ENCODE results near the gene SLC8A2. TPM values are rescaled to one million over a fixed set of nuclear protein-coding genes. Genes with fewer than 3 reads are reported as not detected.

SLC8A2 gene
- total RNA-seq, 4 donors from 2014 or later, result 6.2 to 18.7 (median 10.4) TPM

DNA sequence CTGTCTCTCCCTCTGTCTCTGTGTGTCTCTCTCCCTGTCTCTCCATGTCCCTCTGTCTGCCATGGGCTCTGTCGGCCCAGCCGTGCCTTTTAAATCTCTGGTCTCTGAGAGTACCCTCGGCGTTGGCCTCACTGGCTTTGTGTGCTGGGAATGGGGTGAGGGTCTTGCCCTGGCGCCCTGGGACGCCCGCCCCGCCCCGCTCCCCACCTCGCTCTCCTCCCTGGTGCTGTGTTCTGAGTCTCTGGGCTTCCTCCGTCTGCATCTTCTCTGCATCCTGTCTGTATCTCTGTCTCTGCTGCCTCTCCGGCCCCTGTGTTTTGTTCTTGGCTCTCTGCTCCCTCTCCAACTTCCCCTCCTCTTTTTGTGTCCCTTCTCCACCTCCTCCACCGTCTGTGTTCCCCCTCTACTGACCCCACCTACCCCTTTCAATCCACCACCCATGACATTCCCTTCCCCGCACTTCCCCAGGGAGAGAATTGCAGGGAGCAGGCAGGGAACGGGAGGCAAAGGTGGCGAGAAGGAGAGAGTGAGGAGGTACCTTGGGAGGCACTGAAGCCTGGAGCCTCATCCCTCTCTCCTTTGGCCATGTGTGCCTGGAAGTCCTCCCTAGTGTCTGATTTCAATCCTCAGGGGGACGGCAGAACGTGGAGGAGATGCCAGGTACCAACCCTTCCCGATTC is 48.4 kb downstream of the SLC8A2 start:
- 30% methylated on average over 19 of the region's 19 CpGs for WGBS
- Histone ChIP-seq H3K27ac (replicated peaks in 1 of 4) (no peak overlapping the region), H3K4me1 (peaks cover 9 to 51% (median 28%) of the 10 kb centered on the region in 4 donors), H3K9me3 (no peaks in the 10 kb centered on the region), H3K27me3 (peaks cover 0 to 77% (median 34%) of the 10 kb centered on the region in 4 donors), H3K4me3 (no peak overlapping the region), H3K36me3 (no peaks in the 10 kb centered on the region)
- intact Hi-C loops (cut with DNase I), result no loop called here
- no peak for DNase-seq (ENCODE audit: extremely low spot score)
- TF ChIP-seq POLR2A (IDR thresholded peaks at IDR 0.05; ENCODE audit: low read depth), result no peak
- no peak for TF ChIP-seq POLR2AphosphoS5 (IDR thresholded peaks at IDR 0.05)

DNA sequence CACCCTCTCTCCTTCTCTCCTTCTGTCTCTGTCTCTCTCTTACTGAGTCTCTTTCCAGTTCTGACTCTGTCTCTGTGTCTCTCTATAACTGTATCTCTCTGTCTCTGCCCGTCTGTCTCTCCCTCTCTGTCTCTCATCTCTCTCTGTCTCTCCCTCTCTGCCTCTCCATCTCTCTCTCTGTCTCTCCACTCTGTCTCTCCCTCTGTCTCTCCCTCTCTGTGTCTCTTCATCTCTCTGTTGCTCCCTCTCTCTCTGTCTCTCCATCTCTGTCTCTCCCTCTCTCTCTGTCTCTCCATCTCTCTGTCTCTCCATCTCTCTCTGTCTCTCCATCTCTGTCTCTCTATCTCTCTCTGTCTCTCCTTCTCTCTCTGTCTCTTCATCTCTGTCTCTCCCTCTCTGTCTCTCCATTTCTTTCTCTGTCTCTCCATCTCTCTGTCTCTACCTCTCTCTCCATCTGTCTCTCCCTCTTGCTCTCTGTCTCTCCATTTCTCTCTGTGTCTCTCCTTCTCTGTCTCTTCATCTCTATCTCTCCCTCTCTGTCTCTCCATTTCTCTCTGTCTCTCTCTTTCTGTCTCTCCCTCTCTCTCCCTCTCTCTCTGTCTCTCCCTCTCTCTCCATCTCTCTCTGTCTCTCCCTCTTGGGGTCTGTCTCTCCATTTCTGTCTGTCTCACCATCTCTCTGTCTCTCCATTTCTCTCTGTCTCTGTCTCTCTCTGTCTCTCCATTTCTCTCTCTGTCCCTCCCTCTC is 49.1 kb downstream of the SLC8A2 start:
- peaks cover 0 to 84% (median 34%) of the 10 kb centered on the region in 4 donors for H3K27me3 ChIP-seq
- no peaks in the 10 kb centered on the region for H3K9me3 ChIP-seq
- no peak for DNase-seq (ENCODE audit: extremely low spot score)
- H3K4me3 ChIP-seq, result no peak overlapping the region
- 14% methylated on average over 1 of the region's 1 CpG for WGBS
- H3K36me3 ChIP-seq, result no peaks in the 10 kb centered on the region
- H3K4me1 ChIP-seq, result peaks cover 1 to 51% (median 28%) of the 10 kb centered on the region in 4 donors
- intact Hi-C loops (cut with DNase I), result no loop called here
- TF ChIP-seq POLR2AphosphoS5 (IDR thresholded peaks at IDR 0.05) (no peak), CTCF (IDR thresholded peaks at IDR 0.05) (no peak), EP300 (IDR thresholded peaks at IDR 0.05) (no peak), POLR2A (IDR thresholded peaks at IDR 0.05; ENCODE audit: low read depth) (no peak)
- H3K27ac ChIP-seq (replicated peaks in 1 of 4), result no peak overlapping the region

DNA sequence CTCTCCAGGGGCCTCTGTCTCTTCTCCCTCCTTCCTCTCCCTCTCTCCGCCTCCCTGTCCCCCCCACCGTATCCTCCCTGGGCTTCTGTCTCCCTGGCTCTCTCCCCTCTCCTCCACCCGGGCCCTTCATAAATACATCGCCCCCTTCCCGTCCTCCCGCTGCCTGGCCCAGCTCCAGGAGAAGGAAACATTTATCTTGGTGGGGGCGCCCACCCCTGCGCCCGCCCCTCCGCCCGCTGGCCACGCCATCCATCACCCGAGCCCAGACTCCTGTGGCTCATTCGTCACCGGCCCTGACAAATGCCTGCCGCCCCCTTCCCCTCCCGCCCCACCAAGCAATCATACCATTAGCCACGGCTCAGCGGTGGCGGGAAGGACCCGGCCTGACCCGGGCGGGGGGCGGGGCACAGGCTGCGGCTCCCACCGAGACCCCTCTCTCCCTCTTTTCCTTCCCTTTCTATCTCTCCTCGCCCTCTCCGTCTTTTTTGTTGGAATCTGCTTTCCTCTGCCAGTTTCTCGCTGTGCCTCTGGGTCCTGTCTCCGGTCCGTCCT is 49.8 kb downstream of the SLC8A2 start:
- peaks cover 0 to 91% (median 34%) of the 10 kb centered on the region in 4 donors for H3K27me3 ChIP-seq
- 5% methylated on average over 28 of the region's 31 CpGs for WGBS
- no peak overlapping the region for H3K4me3 ChIP-seq
- H3K4me1 ChIP-seq, result peaks cover 0 to 51% (median 29%) of the 10 kb centered on the region in 4 donors
- no peaks in the 10 kb centered on the region for H3K9me3 ChIP-seq
- TF ChIP-seq CTCF (IDR thresholded peaks at IDR 0.05) (no peak), POLR2AphosphoS5 (IDR thresholded peaks at IDR 0.05) (no peak), POLR2A (IDR thresholded peaks at IDR 0.05; ENCODE audit: low read depth) (no peak), EP300 (IDR thresholded peaks at IDR 0.05) (no peak)
- no peaks in the 10 kb centered on the region for H3K36me3 ChIP-seq
- DNase-seq (ENCODE audit: extremely low spot score), result no peak
- no peak overlapping the region for H3K27ac ChIP-seq (replicated peaks in 1 of 4)
- intact Hi-C loops (cut with DNase I), result no loop called here

- Histone ChIP-seq H3K27ac (replicated peaks in 1 of 4) (no peak overlapping the region), H3K36me3 (no peaks in the 10 kb centered on the region), H3K4me3 (no peak overlapping the region), H3K4me1 (peaks cover 0 to 52% (median 29%) of the 10 kb centered on the region in 4 donors), H3K27me3 (peaks cover 0 to 95% (median 34%) of the 10 kb centered on the region in 4 donors), H3K9me3 (no peaks in the 10 kb centered on the region)
- WGBS, result 32% methylated on average over 7 of the region's 16 CpGs
- intact Hi-C loops (cut with DNase I), result no loop called here
- DNase-seq (ENCODE audit: extremely low spot score), result no peak
- TF ChIP-seq POLR2AphosphoS5 (IDR thresholded peaks at IDR 0.05) (no peak), POLR2A (IDR thresholded peaks at IDR 0.05; ENCODE audit: low read depth) (no peak), CTCF (IDR thresholded peaks at IDR 0.05) (no peak), EP300 (IDR thresholded peaks at IDR 0.05) (no peak)
Measured at GRCh38 chr19:47421244-47421786, 50.4 kb downstream of the SLC8A2 start.

DNA sequence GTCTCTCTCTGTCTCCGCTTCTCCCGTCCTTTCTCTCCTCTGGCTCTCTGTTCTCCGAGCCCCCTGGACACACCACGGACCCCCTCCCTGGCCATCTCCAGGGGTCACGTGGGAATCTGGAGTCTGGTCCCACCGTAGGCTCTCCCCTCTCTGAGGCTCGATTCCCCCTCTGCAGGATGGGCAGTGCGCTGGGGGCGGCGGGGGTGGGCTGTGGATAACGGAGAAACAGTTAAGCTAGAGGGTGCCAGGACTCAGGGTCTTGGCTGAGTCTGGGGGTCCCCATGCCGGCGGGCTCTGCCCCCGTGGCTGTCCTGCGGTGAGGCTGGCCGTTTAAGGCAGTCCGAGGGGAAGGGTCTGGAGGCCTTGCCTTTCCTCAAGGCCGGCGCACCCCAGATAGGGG is 51.9 kb downstream of the SLC8A2 start:
- Histone ChIP-seq H3K9me3 (no peaks in the 10 kb centered on the region), H3K4me1 (peaks cover 0 to 52% (median 29%) of the 10 kb centered on the region in 4 donors), H3K36me3 (no peaks in the 10 kb centered on the region), H3K27ac (replicated peaks in 1 of 4) (no peak overlapping the region), H3K27me3 (peaks cover 0 to 91% (median 34%) of the 10 kb centered on the region in 4 donors), H3K4me3 (no peak overlapping the region)
- 23% methylated on average over 18 of the region's 19 CpGs for WGBS
- TF ChIP-seq POLR2A (IDR thresholded peaks at IDR 0.05; ENCODE audit: low read depth) (no peak), CTCF (IDR thresholded peaks at IDR 0.05) (no peak), POLR2AphosphoS5 (IDR thresholded peaks at IDR 0.05) (no peak), EP300 (IDR thresholded peaks at IDR 0.05) (no peak)
- intact Hi-C loops (cut with DNase I), result no loop called here
- no peak for DNase-seq (ENCODE audit: extremely low spot score)
